Panc1 (cell line): ENCODE measurements around the gene DSCAM. TPM values are rescaled to one million over a fixed set of nuclear protein-coding genes. Genes with fewer than 3 reads are reported as not detected.

Source experiments
- ATAC-seq: fragments of 200-7000 bp; cut with Tn5 transposase; 2 replicates; pipeline ENCODE4 v1.9.1; 2020; ENCODE audit warnings: mild to moderate bottlenecking, moderate library complexity
- BruUV-seq: library from RNA; stranded (reverse); fragments of 400-500 nt; replicated peaks from 2 replicates; lab custom pipeline; 2021; lab: Mats Ljungman, UMichigan
- CTCF ChIA-PET: fragments of 300-600 bp; sonication (Branson Sonifier 250); formaldehyde crosslinking; loops from one replicate; lab custom pipeline; 2022; ENCODE audit warnings: antibody characterized with exemption; lab: Charles Lee
- POLR2A ChIA-PET: fragments of 300-600 bp; sonication (Branson Sonifier 250); formaldehyde crosslinking; loops from one replicate; lab custom pipeline; 2022; ENCODE audit warnings: antibody characterized with exemption; lab: Charles Lee
- DNase-seq: peaks from one replicate; pipeline ENCODE4 v3.0.0-alpha.2; 2010; ENCODE audit warnings: low read depth, low spot score
- H3K27ac ChIP-seq: 2 replicates; pipeline ENCODE4 v1.5.1; 2011; ENCODE audit warnings: mild to moderate bottlenecking, low read length, inconsistent platforms
- H3K27me3 ChIP-seq: fragments of 200-500 bp; sonication (Bioruptor generic); 2 replicates; pipeline ENCODE4 v1.6.0; 2014; ENCODE audit warnings: low read length, inconsistent platforms; ENCODE audit not compliant: control insufficient read depth, insufficient read depth
- H3K36me3 ChIP-seq: fragments of 200-500 bp; sonication (Bioruptor generic); 2 replicates; pipeline ENCODE4 v1.5.1; 2014; ENCODE audit warnings: inconsistent platforms, mild to moderate bottlenecking, low read length, moderate library complexity; ENCODE audit not compliant: control insufficient read depth, insufficient read depth
- H3K4me1 ChIP-seq: 2 replicates; pipeline ENCODE4 v1.5.1; 2011; ENCODE audit warnings: inconsistent platforms, mild to moderate bottlenecking, low read length, moderate library complexity; ENCODE audit not compliant: control insufficient read depth, insufficient read depth
- H3K4me3 ChIP-seq, 2 experiments: 2 replicates each; pipeline ENCODE4 v1.5.1; 2011 to 2012; ENCODE audit warnings: low read depth in 2 of 2, low read length in 2 of 2, mild to moderate bottlenecking in 2 of 2, inconsistent platforms in 1 of 2, moderate library complexity in 1 of 2
- H3K9me3 ChIP-seq: fragments of 200-500 bp; sonication (Bioruptor generic); 2 replicates; pipeline ENCODE4 v1.5.1; 2014; ENCODE audit warnings: low read depth, mild to moderate bottlenecking, inconsistent platforms, low read length, moderate library complexity; ENCODE audit not compliant: control insufficient read depth, insufficient read depth
- CTCF ChIP-seq: fragments of 450-650 bp; IDR thresholded peaks from 2 replicates; pipeline ENCODE4 v1.5.1; 2017; ENCODE audit warnings: mild to moderate bottlenecking
- POLR2AphosphoS5 ChIP-seq: IDR thresholded peaks from 2 replicates; pipeline ENCODE4 v1.6.1; 2012; ENCODE audit warnings: mild to moderate bottlenecking, low read depth, low read length, moderate library complexity
- REST ChIP-seq, 2 experiments: IDR thresholded peaks; 2 replicates each; pipeline ENCODE4 v1.6.1; 2011 to 2012; ENCODE audit warnings: low read depth in 2 of 2, control low read depth in 1 of 2, low read length in 1 of 2, mild to moderate bottlenecking in 1 of 2, moderate library complexity in 1 of 2; ENCODE audit not compliant: insufficient read depth in 1 of 2
- SIN3A ChIP-seq: IDR thresholded peaks from 2 replicates; pipeline ENCODE4 v1.6.1; 2012; ENCODE audit warnings: low read depth, mild to moderate bottlenecking, low read length, moderate library complexity, borderline replicate concordance; ENCODE audit not compliant: insufficient read depth
- TCF7L2 ChIP-seq: IDR thresholded peaks from 2 replicates; pipeline ENCODE4 v1.6.1; 2011; ENCODE audit warnings: mild to moderate bottlenecking, low read depth, low read length, inconsistent platforms
- in situ Hi-C: cut with HindIII; loops from 2 replicates; pipeline ENCODE4 v1.10.0; 2016; ENCODE audit warnings: low sequenced_read_pairs, low pct_unique_long_range_greater_than_20kb
- intact Hi-C: fragments of 100-400 bp; cut with micrococcal nuclease; formaldehyde crosslinking; loops from one replicate; pipeline ENCODE4 v1.10.0; 2022; ENCODE audit not compliant: unreplicated experiment
- total RNA-seq: library from RNA; stranded (reverse); gene quantifications from one replicate; pipeline ENCODE4 v1.2.1, GENCODE V29; 2021; ENCODE audit not compliant: unreplicated experiment

Gene DSCAM
- total RNA-seq, 1 experiment from 2014 or later: not detected

- intact Hi-C loops (no loop called here), in situ Hi-C loops (no loop called here)
- ATAC-seq (no peak), DNase-seq (no peak)
- no peaks in the 10 kb centered on the region for H3K9me3 ChIP-seq
- ChIA-PET POLR2A (no interaction called here), CTCF (no interaction called here)
- no TSS peak for BruUV-seq
- no peaks in the 10 kb centered on the region for H3K4me1 ChIP-seq
- no peak overlapping the region for H3K27ac ChIP-seq
- TF ChIP-seq POLR2AphosphoS5 (no peak), SIN3A (no peak), TCF7L2 (no peak), CTCF (no peak)
- H3K36me3 ChIP-seq: no peaks in the 10 kb centered on the region
- no peak overlapping the region for H3K4me3 ChIP-seq
- no peaks in the 10 kb centered on the region for H3K27me3 ChIP-seq
These were observed 278.2 kb downstream of the DSCAM start for GRCh38 chr21:40568807-40569206.

GRCh38 chr21:40567501-40567900 lies 279.5 kb downstream of the DSCAM start:
- no peak overlapping the region for H3K4me3 ChIP-seq
- no peaks in the 10 kb centered on the region for H3K36me3 ChIP-seq
- intact Hi-C loops (no loop called here), in situ Hi-C loops (no loop called here)
- no peak overlapping the region for H3K27ac ChIP-seq
- no peaks in the 10 kb centered on the region for H3K9me3 ChIP-seq
- no peaks in the 10 kb centered on the region for H3K4me1 ChIP-seq
- ATAC-seq (no peak), DNase-seq (no peak)
- no peaks in the 10 kb centered on the region for H3K27me3 ChIP-seq
- POLR2A ChIA-PET: no interaction called here
- no TSS peak for BruUV-seq
- CTCF ChIA-PET: no interaction called here
- TF ChIP-seq CTCF (no peak), REST (IDR thresholded peaks at IDR 0.05; ENCODE audit: insufficient read depth in 1 of 2, low read depth in 2 of 2, low read length in 1 of 2) (no peak), SIN3A (no peak), POLR2AphosphoS5 (no peak), TCF7L2 (no peak)
